HG03280 (cell line): ENCODE measurements around the gene GRIP2.

Experiments used
- ATAC-seq: cut with Tn5 transposase; IDR thresholded peaks from one replicate; pipeline ENCODE4 v1.9.1; 2021; ENCODE audit warnings: mild to moderate bottlenecking, moderate library complexity; ENCODE audit not compliant: unreplicated experiment

Gene GRIP2

GRCh38 chr3:14539742-14540491 lies at the start of gene GRIP2:
GRIP2 (minus strand) TSS chr3:14540342; CDS start chr3:14540308, 34 bp downstream.
- no peak for ATAC-seq

- ATAC-seq = no peak
Observed at GRCh38 chr3:14588425-14589112, 48.4 kb upstream of the GRIP2 start.

- ATAC-seq = no peak
Observed at GRCh38 chr3:14587740-14588360, 47.7 kb upstream of the GRIP2 start.

GRCh38 chr3:14586611-14587010 lies 46.5 kb upstream of the GRIP2 start:
- no peak for ATAC-seq

- no peak for ATAC-seq
Observed at GRCh38 chr3:14583548-14584091, 43.5 kb upstream of the GRIP2 start.

GRCh38 chr3:14582045-14582410 lies 41.9 kb upstream of the GRIP2 start:
- no peak for ATAC-seq

- no peak for ATAC-seq
Observed at GRCh38 chr3:14581334-14582044, 41.3 kb upstream of the GRIP2 start.

GRCh38 chr3:14577897-14578296 lies 37.8 kb upstream of the GRIP2 start:
- ATAC-seq = no peak

- no peak for ATAC-seq
Observed at GRCh38 chr3:14576163-14576562, 36.0 kb upstream of the GRIP2 start.

GRCh38 chr3:14574183-14574582 lies 34.0 kb upstream of the GRIP2 start:
- no peak for ATAC-seq

GRCh38 chr3:14573706-14574105 lies 33.6 kb upstream of the GRIP2 start:
- ATAC-seq = no peak

GRCh38 chr3:14570864-14571263 lies 30.7 kb upstream of the GRIP2 start:
- ATAC-seq = no peak

GRCh38 chr3:14570089-14570488 lies 29.9 kb upstream of the GRIP2 start:
- no peak for ATAC-seq

GRCh38 chr3:14569474-14570000 lies 29.4 kb upstream of the GRIP2 start:
- ATAC-seq = no peak

- ATAC-seq = no peak
Observed at GRCh38 chr3:14568269-14568668, 28.1 kb upstream of the GRIP2 start.

- ATAC-seq = no peak
Observed at GRCh38 chr3:14566812-14567211, 26.7 kb upstream of the GRIP2 start.

GRCh38 chr3:14565868-14566588 lies 25.9 kb upstream of the GRIP2 start:
- ATAC-seq = no peak

GRCh38 chr3:14564741-14565140 lies 24.6 kb upstream of the GRIP2 start:
- ATAC-seq = no peak

- no peak for ATAC-seq
Observed at GRCh38 chr3:14563946-14564539, 23.9 kb upstream of the GRIP2 start.
